ENCODE results near the gene RBKS.

DNA sequence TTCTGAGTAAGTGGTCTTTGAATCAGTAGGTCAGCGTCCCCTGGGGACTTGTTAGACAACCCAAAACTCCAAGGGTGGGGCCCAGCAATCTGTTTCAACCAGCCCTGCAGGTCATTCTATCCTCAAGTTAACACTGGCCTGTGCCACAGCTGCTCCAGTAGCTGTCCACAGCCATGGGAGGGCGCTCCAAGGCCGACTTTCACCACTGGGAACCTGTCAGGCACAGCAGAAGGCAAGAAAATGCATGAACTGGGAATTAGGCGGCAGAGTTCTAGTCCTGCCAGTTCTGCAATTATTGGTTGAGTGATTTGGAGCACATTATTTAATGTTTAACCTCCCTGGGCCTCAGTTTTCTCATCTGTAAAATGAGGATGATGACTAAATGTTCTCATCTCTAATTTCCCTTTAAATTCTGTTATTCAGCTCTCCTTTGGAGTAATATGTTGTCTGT, 136.0 kb downstream of the RBKS start:
- TF ChIP-seq, protein P1, sequence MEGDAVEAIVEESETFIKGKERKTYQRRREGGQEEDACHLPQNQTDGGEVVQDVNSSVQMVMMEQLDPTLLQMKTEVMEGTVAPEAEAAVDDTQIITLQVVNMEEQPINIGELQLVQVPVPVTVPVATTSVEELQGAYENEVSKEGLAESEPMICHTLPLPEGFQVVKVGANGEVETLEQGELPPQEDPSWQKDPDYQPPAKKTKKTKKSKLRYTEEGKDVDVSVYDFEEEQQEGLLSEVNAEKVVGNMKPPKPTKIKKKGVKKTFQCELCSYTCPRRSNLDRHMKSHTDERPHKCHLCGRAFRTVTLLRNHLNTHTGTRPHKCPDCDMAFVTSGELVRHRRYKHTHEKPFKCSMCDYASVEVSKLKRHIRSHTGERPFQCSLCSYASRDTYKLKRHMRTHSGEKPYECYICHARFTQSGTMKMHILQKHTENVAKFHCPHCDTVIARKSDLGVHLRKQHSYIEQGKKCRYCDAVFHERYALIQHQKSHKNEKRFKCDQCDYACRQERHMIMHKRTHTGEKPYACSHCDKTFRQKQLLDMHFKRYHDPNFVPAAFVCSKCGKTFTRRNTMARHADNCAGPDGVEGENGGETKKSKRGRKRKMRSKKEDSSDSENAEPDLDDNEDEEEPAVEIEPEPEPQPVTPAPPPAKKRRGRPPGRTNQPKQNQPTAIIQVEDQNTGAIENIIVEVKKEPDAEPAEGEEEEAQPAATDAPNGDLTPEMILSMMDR (optimal IDR thresholded peaks at IDR 0.05 in 1 of 3, IDR thresholded peaks at IDR 0.05 in 1 of 3, conservative IDR thresholded peaks at IDR 0.05 in 1 of 3; ENCODE audit: extremely low read depth in 1 of 3, insufficient read depth in 2 of 3, low read length in 3 of 3): peak; percentile 91 to 99 (median 99)
- TF ChIP-seq EZH2 (IDR thresholded peaks at IDR 0.05; ENCODE audit: low read length): no peak

Measured in keratinocyte (primary cell).